Testis (tissue), 2 donors: ENCODE data around the gene PRKD3.

Experiments used
- POLR2A ChIP-seq: fragments of 450-650 bp; IDR thresholded peaks from one replicate; pipeline ENCODE4 v1.6.1; 2017; ENCODE audit warnings: antibody characterized with exemption, mild to moderate bottlenecking, moderate library complexity
- TF ChIP-seq, protein P1 (sequence below), 3 experiments: fragments of 450-650 bp in 2 of 3; fragments of 200-600 bp in 1 of 3; sonication (generic) in 1 of 3; IDR thresholded peaks; one replicate each; pipeline ENCODE4 v1.5.1; 2016 to 2019; ENCODE audit warnings: antibody characterized with exemption in 3 of 3, mild to moderate bottlenecking in 2 of 3, moderate library complexity in 1 of 3

DNA sequence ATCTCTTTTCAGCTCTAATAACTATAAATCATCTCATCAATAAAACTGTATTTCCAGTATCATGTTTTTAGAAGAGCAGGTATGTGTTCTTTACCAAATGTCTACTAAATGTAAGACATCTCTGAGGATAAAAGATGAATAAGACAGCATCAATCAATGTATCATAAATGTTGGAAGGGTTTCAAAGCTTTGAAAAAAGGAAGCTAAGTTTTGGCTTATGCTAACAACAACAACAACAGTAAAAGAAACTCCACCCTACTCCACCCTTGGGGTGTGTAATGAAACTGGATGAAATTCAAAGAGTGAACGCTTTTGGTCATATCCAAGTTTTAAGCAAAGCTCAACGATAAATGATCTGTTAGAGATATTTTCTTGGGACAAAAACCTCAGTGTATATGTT is 17.1 kb downstream of the PRKD3 start:
- TF ChIP-seq, protein P1, sequence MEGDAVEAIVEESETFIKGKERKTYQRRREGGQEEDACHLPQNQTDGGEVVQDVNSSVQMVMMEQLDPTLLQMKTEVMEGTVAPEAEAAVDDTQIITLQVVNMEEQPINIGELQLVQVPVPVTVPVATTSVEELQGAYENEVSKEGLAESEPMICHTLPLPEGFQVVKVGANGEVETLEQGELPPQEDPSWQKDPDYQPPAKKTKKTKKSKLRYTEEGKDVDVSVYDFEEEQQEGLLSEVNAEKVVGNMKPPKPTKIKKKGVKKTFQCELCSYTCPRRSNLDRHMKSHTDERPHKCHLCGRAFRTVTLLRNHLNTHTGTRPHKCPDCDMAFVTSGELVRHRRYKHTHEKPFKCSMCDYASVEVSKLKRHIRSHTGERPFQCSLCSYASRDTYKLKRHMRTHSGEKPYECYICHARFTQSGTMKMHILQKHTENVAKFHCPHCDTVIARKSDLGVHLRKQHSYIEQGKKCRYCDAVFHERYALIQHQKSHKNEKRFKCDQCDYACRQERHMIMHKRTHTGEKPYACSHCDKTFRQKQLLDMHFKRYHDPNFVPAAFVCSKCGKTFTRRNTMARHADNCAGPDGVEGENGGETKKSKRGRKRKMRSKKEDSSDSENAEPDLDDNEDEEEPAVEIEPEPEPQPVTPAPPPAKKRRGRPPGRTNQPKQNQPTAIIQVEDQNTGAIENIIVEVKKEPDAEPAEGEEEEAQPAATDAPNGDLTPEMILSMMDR (IDR thresholded peaks at IDR 0.05), result no peak
- no peak for TF ChIP-seq POLR2A
